Astrocyte of the spinal cord (primary cell): ENCODE results near the gene PDGFB.

Experiments used
- DNase-seq: peaks from one replicate; pipeline ENCODE4 v3.0.0; 2011; ENCODE audit warnings: low read depth, low spot score
- H3K4me3 ChIP-seq: 2 replicates; pipeline ENCODE4 v1.5.1; 2011; ENCODE audit warnings: low read depth, mild to moderate bottlenecking, low read length, moderate library complexity
- in situ Hi-C: cut with HindIII; loops from 2 replicates; pipeline ENCODE4 v1.10.0; 2017; ENCODE audit warnings: low sequenced_read_pairs
- TF ChIP-seq, protein P1 (sequence below): IDR thresholded peaks from 2 replicates; pipeline ENCODE4 v1.5.1; 2012; ENCODE audit warnings: low read depth, mild to moderate bottlenecking, low read length, inconsistent platforms

Gene PDGFB

DNA sequence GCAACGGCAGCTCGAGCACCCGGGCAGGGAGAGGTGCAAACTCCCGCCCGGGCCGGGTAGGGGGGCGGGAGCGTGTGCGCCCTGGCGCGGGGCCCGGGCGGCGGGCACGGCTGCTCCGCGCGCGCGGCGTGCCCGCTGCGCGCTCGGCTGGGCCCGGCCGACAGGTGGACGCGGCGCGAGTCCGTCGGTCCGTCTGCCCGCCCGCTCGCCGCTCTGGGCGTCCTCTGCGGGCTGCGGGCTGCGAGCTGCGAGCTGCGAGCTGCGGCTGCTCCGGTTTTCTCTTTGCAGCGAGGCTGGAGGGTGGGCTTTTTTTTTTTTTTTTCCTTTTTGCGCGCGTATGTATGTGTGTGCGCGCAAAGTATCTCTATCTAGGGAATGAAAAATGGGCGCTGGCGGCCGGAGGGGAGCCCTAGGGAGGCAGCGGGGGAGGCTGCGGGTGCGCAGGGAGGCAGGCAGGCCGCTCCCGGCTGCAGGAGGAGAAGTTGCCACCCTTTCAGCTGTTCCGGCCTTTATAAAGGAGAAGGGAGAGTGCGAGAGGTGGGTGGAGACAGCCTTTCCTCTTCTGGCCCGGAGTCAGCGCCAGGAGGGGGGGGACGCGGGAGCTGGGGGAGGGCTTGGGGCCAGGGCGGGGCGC lies at the start of gene PDGFB:
PDGFB (minus strand) TSS at position 487 of the 634 bp plus-strand sequence. CDS start 1,019 bp downstream, outside the sequence.
- no peak for DNase-seq
- in situ Hi-C loops = no loop called here
- H3K4me3 ChIP-seq = peak within 1 kb of the TSS; percentile 23
- TF ChIP-seq, protein P1, sequence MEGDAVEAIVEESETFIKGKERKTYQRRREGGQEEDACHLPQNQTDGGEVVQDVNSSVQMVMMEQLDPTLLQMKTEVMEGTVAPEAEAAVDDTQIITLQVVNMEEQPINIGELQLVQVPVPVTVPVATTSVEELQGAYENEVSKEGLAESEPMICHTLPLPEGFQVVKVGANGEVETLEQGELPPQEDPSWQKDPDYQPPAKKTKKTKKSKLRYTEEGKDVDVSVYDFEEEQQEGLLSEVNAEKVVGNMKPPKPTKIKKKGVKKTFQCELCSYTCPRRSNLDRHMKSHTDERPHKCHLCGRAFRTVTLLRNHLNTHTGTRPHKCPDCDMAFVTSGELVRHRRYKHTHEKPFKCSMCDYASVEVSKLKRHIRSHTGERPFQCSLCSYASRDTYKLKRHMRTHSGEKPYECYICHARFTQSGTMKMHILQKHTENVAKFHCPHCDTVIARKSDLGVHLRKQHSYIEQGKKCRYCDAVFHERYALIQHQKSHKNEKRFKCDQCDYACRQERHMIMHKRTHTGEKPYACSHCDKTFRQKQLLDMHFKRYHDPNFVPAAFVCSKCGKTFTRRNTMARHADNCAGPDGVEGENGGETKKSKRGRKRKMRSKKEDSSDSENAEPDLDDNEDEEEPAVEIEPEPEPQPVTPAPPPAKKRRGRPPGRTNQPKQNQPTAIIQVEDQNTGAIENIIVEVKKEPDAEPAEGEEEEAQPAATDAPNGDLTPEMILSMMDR = no peak

DNA sequence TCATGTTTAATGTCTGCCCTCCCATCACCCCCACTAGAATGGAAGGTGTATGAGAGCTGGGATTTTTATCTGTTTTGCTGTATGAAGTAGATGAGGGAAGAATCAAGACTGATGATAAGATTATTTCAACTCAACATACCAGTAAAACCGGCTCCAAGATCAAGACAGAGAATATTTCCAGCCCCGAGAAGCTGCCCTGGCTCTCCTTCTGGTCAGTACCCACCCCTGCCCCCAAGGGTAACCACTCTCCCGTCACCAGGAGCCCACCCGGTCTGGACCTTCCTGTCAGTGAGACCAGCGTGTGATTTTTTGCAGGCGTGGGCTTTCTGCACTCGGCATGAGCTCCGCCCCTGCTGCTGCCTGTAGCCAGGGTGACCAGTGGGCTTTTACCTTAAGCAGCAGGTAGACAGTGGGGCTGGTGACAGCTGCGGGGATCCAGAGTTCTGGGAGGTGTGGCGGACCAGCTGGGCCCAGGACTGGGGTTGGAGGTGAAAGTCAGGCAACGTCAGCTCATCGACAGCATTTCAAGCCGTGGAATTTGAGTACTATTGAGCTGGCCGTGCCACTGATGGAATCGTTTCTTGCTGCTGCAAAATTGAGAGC lies 49.1 kb upstream of the PDGFB start:
- TF ChIP-seq, protein P1 = no peak
- no peak overlapping the region for H3K4me3 ChIP-seq
- no peak for DNase-seq
- in situ Hi-C loops = no loop called here

DNA sequence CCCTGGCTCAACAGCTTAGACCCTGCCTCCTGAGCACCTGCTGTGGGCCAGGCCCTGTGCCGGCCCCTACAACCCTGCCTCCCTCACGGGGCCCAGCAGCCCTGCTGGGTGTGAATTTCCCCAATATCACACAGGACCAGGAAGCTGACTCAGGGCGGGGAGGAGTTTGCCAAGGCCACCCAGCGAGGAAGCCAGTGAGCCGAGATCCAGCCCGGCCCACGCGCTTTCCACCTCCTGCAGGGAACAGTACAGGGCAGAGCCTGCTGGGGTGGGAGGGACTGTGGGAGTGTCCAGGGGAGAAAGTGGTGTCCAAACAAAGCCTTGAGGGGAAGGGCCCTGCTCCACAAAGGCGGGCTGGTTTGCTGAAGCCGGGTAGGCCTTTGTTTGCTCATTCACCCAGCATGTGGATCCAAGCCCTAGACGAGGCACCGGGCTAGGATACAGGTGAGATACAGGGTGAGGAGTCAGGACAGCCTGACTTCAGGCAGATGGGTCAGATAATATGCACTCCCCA lies 47.8 kb upstream of the PDGFB start:
- DNase-seq = peak; percentile 96
- TF ChIP-seq, protein P1 = no peak
- in situ Hi-C loops = no loop called here
- no peak overlapping the region for H3K4me3 ChIP-seq

DNA sequence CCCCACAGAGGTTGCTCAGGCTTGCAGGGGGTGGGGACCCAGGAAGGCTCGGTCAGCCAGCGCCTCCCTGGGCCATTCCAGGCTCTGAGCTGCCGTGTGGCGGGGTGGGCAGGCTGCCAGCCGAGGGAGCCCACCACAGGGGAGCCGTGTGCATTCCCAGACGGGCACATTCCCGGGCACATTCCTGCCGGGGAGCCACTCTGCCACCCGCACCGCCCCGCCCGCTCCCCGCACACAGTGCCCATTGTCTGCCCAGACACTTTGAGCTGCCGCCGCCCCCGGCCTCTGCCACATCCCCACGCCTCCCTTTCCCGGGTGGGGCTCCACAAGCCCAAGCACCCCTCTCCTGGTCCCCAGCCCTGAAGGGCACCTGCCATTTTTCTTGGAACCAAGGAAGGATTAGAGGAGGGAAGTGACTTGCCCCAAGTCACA lies 47.3 kb upstream of the PDGFB start:
- TF ChIP-seq, protein P1 = no peak
- no peak for DNase-seq
- in situ Hi-C loops = no loop called here
- H3K4me3 ChIP-seq = no peak overlapping the region

DNA sequence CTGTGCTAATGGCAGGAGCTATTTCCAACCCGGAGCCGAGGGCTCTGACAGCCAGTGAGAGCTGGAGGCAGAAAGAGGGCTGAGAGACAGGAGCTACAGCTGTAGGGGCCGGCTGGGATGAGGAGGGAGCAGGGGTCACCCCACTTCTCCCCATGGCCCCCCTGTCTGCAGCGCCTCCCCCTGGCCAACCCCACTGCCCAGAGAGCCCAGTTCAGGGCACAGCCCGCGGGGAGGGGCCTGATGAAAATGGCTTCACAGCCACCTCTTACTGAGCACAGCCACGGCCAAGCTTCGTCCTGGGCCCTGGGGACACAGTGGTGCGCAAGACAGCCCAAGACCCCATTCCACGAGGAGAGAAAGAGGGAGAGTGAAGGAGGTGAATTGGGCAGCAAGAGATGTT lies 46.7 kb upstream of the PDGFB start:
- no peak for DNase-seq
- TF ChIP-seq, protein P1 = no peak
- no peak overlapping the region for H3K4me3 ChIP-seq
- in situ Hi-C loops = no loop called here

GRCh38 chr22:39290724-39291161 lies 46.0 kb upstream of the PDGFB start:
- no peak overlapping the region for H3K4me3 ChIP-seq
- TF ChIP-seq, protein P1 = no peak
- in situ Hi-C loops = no loop called here
- DNase-seq = peak; percentile 75
